GM23338 (cell line): ENCODE measurements around the gene CPEB2. TPM values are rescaled to one million over a fixed set of nuclear protein-coding genes. Genes with fewer than 3 reads are reported as not detected.

Source experiments
- ATAC-seq: fragments of 200-7000 bp; cut with Tn5 transposase; 3 replicates; pipeline ENCODE4 v1.9.1; 2020
- DNase-seq: peaks from one replicate; pipeline ENCODE4 v3.0.0-alpha.2; 2015; ENCODE audit warnings: low spot score
- H2AFZ ChIP-seq: fragments of 200-600 bp; sonication (generic); 2 replicates; pipeline ENCODE4 v1.8.0; 2016; ENCODE audit warnings: antibody characterized with exemption, mild to moderate bottlenecking, moderate library complexity
- H3F3A ChIP-seq: fragments of 200-600 bp; sonication (generic); replicated peaks from 2 replicates; pipeline ENCODE4 v1.8.0; 2017; ENCODE audit warnings: antibody characterized with exemption, mixed run types, low read depth
- H3K27ac ChIP-seq: fragments of 200-600 bp; sonication (generic); 2 replicates; pipeline ENCODE4 v1.6.1; 2016; ENCODE audit warnings: low read depth
- H3K27me3 ChIP-seq: fragments of 200-600 bp; sonication (generic); 2 replicates; pipeline ENCODE4 v1.8.0; 2016; ENCODE audit warnings: mild to moderate bottlenecking, mixed run types, moderate library complexity; ENCODE audit not compliant: insufficient read depth
- H3K36me3 ChIP-seq: fragments of 200-600 bp; sonication (generic); 2 replicates; pipeline ENCODE4 v1.8.0; 2016; ENCODE audit warnings: mild to moderate bottlenecking; ENCODE audit not compliant: insufficient read depth
- H3K4me1 ChIP-seq: fragments of 200-600 bp; sonication (generic); 2 replicates; pipeline ENCODE4 v1.8.0; 2016; ENCODE audit warnings: mild to moderate bottlenecking, moderate library complexity; ENCODE audit not compliant: insufficient read depth
- H3K4me2 ChIP-seq: fragments of 200-600 bp; sonication (generic); 2 replicates; pipeline ENCODE4 v1.7.1; 2017; ENCODE audit warnings: mixed run types
- H3K4me3 ChIP-seq: fragments of 200-600 bp; sonication (generic); 2 replicates; pipeline ENCODE4 v1.6.1; 2016; ENCODE audit warnings: mixed run types
- H3K79me2 ChIP-seq: fragments of 200-600 bp; sonication (generic); replicated peaks from 2 replicates; pipeline ENCODE4 v1.8.0; 2017; ENCODE audit warnings: mild to moderate bottlenecking; ENCODE audit not compliant: insufficient read depth
- H3K9me2 ChIP-seq: fragments of 200-600 bp; sonication (generic); 2 replicates; pipeline ENCODE4 v1.8.0; 2017; ENCODE audit not compliant: insufficient read depth
- H4K20me1 ChIP-seq: fragments of 200-600 bp; sonication (generic); replicated peaks from 2 replicates; pipeline ENCODE4 v1.8.0; 2017; ENCODE audit warnings: mild to moderate bottlenecking; ENCODE audit not compliant: insufficient read depth
- H3K27ac Mint-ChIP-seq: 2 replicates; pipeline ENCODE4 v1.8.0; 2020; ENCODE audit warnings: inconsistent platforms, mild to moderate bottlenecking, moderate library complexity, mixed read lengths
- H3K27me3 Mint-ChIP-seq: 3 replicates; pipeline ENCODE4 v1.8.0; 2022; ENCODE audit warnings: low read depth, mild to moderate bottlenecking, moderate library complexity, mixed read lengths, inconsistent platforms; ENCODE audit not compliant: insufficient read depth, poor library complexity
- H3K36me3 Mint-ChIP-seq: 3 replicates; pipeline ENCODE4 v1.8.0; 2021; ENCODE audit warnings: low read depth, mild to moderate bottlenecking, inconsistent platforms, moderate library complexity, mixed read lengths
- H3K4me1 Mint-ChIP-seq: 3 replicates; pipeline ENCODE4 v1.8.0; 2020; ENCODE audit warnings: mild to moderate bottlenecking, inconsistent platforms, mixed read lengths
- H3K4me3 Mint-ChIP-seq: 3 replicates; pipeline ENCODE4 v1.8.0; 2021; ENCODE audit warnings: moderate library complexity, mild to moderate bottlenecking, inconsistent platforms, mixed read lengths
- H3K9me3 Mint-ChIP-seq: 3 replicates; pipeline ENCODE4 v1.8.0; 2020; ENCODE audit warnings: moderate library complexity, mild to moderate bottlenecking, inconsistent platforms, mixed read lengths
- CREB1 ChIP-seq: fragments of 250-450 bp; sonication (Bioruptor Pico); IDR thresholded peaks from 2 replicates; pipeline ENCODE4 v1.5.0; 2020; ENCODE audit warnings: low read depth, mild to moderate bottlenecking, moderate library complexity
- EZH2phosphoT487 ChIP-seq: fragments of 200-600 bp; sonication (generic); IDR thresholded peaks from one replicate; pipeline ENCODE4 v1.8.1; 2018; ENCODE audit warnings: antibody characterized with exemption; ENCODE audit not compliant: unreplicated experiment
- JUNB ChIP-seq: IDR thresholded peaks from one replicate; pipeline ENCODE4 v1.6.1; 2016; ENCODE audit warnings: antibody characterized with exemption; ENCODE audit not compliant: unreplicated experiment
- NANOG ChIP-seq: IDR thresholded peaks from 2 replicates; pipeline ENCODE4 v1.6.1; 2016; ENCODE audit warnings: antibody characterized with exemption, borderline replicate concordance
- POLR2AphosphoS5 ChIP-seq: IDR thresholded peaks from 2 replicates; pipeline ENCODE4 v1.6.1; 2016; ENCODE audit warnings: antibody characterized with exemption, low read depth
- STAT1 ChIP-seq: IDR thresholded peaks from one replicate; pipeline ENCODE4 v1.6.1; 2016; ENCODE audit warnings: antibody characterized with exemption; ENCODE audit not compliant: unreplicated experiment
- polyA plus RNA-seq: library from polyadenylated mRNA; unstranded; fragments of >200 nt; fragmentation: Nextera tagmentation; extraction: Ambion mirVana; gene quantifications from 2 replicates; pipeline ENCODE4 v1.2.1, GENCODE V29; 2016
- total RNA-seq: library from RNA; depleted of rRNA; stranded (reverse); fragments of >200 nt; shearing (Covaris generic); gene quantifications from 2 replicates; pipeline ENCODE4 v1.2.3, GENCODE V29; 2014
- TF ChIP-seq, protein P1 (sequence below): fragments of 250-450 bp; sonication (Bioruptor Pico); IDR thresholded peaks from 2 replicates; pipeline ENCODE4 v1.5.0; 2020; ENCODE audit warnings: mild to moderate bottlenecking, moderate library complexity
- TF ChIP-seq, protein P2 (sequence below), 2 experiments: fragments of 200-600 bp in 1 of 2; sonication (generic) in 1 of 2; conservative IDR thresholded peaks; 2 replicates each; pipeline versions ENCODE4 v1.5.1 to v1.6.1; 2016 to 2017; ENCODE audit warnings: antibody characterized with exemption in 2 of 2, low read depth in 2 of 2, mild to moderate bottlenecking in 2 of 2, moderate library complexity in 1 of 2
- TF ChIP-seq, protein P3 (sequence below): IDR thresholded peaks from 2 replicates; pipeline ENCODE4 v1.6.1; 2016; ENCODE audit warnings: antibody characterized with exemption

CPEB2 gene
- total and polyA plus RNA-seq, 2 experiments from 2014 or later, result 0.66 to 2.4 TPM

DNA sequence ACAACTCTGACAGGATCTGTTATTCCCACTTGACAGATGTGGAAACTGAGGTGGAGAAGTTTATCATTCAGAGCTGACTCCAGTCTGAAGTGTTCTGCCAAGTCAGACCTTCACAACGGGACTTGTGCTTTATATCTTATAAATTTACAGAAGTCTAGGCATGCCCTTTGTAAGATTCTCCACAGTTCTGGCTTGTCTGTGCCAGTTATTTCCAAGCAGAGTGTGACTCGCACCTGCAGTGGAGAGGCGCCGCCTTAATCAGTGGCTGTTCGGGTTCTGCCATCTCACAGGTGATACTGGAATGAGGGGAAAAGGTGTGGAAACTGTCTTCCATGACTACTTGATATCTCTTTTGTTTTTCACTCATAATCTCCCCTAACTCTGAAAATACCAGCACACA lies 63.2 kb downstream of the CPEB2 start (continued):
- TF ChIP-seq, protein P1, sequence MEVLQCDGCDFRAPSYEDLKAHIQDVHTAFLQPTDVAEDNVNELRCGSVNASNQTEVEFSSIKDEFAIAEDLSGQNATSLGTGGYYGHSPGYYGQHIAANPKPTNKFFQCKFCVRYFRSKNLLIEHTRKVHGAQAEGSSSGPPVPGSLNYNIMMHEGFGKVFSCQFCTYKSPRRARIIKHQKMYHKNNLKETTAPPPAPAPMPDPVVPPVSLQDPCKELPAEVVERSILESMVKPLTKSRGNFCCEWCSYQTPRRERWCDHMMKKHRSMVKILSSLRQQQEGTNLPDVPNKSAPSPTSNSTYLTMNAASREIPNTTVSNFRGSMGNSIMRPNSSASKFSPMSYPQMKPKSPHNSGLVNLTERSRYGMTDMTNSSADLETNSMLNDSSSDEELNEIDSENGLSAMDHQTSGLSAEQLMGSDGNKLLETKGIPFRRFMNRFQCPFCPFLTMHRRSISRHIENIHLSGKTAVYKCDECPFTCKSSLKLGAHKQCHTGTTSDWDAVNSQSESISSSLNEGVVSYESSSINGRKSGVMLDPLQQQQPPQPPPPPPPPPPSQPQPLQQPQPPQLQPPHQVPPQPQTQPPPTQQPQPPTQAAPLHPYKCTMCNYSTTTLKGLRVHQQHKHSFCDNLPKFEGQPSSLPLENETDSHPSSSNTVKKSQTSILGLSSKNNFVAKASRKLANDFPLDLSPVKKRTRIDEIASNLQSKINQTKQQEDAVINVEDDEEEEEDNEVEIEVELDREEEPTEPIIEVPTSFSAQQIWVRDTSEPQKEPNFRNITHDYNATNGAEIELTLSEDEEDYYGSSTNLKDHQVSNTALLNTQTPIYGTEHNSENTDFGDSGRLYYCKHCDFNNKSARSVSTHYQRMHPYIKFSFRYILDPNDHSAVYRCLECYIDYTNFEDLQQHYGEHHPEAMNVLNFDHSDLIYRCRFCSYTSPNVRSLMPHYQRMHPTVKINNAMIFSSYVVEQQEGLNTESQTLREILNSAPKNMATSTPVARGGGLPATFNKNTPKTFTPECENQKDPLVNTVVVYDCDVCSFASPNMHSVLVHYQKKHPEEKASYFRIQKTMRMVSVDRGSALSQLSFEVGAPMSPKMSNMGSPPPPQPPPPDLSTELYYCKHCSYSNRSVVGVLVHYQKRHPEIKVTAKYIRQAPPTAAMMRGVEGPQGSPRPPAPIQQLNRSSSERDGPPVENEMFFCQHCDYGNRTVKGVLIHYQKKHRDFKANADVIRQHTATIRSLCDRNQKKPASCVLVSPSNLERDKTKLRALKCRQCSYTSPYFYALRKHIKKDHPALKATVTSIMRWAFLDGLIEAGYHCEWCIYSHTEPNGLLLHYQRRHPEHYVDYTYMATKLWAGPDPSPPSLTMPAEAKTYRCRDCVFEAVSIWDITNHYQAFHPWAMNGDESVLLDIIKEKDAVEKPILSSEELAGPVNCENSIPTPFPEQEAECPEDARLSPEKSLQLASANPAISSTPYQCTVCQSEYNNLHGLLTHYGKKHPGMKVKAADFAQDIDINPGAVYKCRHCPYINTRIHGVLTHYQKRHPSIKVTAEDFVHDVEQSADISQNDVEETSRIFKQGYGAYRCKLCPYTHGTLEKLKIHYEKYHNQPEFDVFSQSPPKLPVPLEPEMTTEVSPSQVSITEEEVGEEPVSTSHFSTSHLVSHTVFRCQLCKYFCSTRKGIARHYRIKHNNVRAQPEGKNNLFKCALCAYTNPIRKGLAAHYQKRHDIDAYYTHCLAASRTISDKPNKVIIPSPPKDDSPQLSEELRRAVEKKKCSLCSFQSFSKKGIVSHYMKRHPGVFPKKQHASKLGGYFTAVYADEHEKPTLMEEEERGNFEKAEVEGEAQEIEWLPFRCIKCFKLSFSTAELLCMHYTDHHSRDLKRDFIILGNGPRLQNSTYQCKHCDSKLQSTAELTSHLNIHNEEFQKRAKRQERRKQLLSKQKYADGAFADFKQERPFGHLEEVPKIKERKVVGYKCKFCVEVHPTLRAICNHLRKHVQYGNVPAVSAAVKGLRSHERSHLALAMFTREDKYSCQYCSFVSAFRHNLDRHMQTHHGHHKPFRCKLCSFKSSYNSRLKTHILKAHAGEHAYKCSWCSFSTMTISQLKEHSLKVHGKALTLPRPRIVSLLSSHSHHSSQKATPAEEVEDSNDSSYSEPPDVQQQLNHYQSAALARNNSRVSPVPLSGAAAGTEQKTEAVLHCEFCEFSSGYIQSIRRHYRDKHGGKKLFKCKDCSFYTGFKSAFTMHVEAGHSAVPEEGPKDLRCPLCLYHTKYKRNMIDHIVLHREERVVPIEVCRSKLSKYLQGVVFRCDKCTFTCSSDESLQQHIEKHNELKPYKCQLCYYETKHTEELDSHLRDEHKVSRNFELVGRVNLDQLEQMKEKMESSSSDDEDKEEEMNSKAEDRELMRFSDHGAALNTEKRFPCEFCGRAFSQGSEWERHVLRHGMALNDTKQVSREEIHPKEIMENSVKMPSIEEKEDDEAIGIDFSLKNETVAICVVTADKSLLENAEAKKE (CRISPR knock-in tag), result no peak

DNA sequence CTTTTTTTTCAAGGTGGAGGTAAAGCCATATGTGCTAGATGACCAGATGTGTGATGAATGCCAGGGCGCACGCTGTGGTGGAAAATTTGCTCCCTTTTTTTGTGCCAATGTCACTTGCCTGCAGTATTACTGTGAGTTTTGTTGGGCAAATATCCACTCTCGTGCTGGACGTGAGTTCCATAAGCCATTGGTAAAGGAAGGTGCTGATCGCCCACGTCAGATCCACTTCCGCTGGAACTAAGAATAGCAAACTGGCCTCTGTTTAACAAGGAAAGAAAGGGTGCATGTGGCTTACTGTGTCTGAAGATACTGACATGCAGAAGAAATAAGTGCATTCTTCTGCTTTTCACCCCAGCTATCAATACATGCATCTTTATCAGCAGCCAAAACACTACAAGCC lies 63.9 kb downstream of the CPEB2 start:
- H3K36me3 ChIP-seq, result no peaks in the 10 kb centered on the region
- no peak overlapping the region for H3K27ac ChIP-seq
- no peaks in the 10 kb centered on the region for H3K9me2 ChIP-seq
- TF ChIP-seq CREB1, result no peak
- TF ChIP-seq EZH2phosphoT487, result no peak
- TF ChIP-seq STAT1, result no peak
- TF ChIP-seq, protein P2, sequence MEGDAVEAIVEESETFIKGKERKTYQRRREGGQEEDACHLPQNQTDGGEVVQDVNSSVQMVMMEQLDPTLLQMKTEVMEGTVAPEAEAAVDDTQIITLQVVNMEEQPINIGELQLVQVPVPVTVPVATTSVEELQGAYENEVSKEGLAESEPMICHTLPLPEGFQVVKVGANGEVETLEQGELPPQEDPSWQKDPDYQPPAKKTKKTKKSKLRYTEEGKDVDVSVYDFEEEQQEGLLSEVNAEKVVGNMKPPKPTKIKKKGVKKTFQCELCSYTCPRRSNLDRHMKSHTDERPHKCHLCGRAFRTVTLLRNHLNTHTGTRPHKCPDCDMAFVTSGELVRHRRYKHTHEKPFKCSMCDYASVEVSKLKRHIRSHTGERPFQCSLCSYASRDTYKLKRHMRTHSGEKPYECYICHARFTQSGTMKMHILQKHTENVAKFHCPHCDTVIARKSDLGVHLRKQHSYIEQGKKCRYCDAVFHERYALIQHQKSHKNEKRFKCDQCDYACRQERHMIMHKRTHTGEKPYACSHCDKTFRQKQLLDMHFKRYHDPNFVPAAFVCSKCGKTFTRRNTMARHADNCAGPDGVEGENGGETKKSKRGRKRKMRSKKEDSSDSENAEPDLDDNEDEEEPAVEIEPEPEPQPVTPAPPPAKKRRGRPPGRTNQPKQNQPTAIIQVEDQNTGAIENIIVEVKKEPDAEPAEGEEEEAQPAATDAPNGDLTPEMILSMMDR (conservative IDR thresholded peaks at IDR 0.05; ENCODE audit: low read depth in 2 of 2), result no peak
- TF ChIP-seq NANOG, result no peak
- TF ChIP-seq, protein P3, sequence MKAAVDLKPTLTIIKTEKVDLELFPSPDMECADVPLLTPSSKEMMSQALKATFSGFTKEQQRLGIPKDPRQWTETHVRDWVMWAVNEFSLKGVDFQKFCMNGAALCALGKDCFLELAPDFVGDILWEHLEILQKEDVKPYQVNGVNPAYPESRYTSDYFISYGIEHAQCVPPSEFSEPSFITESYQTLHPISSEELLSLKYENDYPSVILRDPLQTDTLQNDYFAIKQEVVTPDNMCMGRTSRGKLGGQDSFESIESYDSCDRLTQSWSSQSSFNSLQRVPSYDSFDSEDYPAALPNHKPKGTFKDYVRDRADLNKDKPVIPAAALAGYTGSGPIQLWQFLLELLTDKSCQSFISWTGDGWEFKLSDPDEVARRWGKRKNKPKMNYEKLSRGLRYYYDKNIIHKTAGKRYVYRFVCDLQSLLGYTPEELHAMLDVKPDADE, result no peak
- no peak for TF ChIP-seq JUNB
- no peak for TF ChIP-seq POLR2AphosphoS5

More for the DNA sequence above, 63.9 kb downstream of the CPEB2 start:
- no peaks in the 10 kb centered on the region for H3K79me2 ChIP-seq
- Mint-ChIP-seq H3K9me3 (no peaks in the 10 kb centered on the region), H3K27me3 (no peaks in the 10 kb centered on the region), H3K27ac (no peak overlapping the region), H3K4me1 (no peaks in the 10 kb centered on the region), H3K36me3 (no peaks in the 10 kb centered on the region), H3K4me3 (no peak overlapping the region)
- H2AFZ ChIP-seq, result no peak overlapping the region
- H3F3A ChIP-seq, result no peaks in the 10 kb centered on the region
- no peak for DNase-seq
- ATAC-seq, result no peak
- no peaks in the 10 kb centered on the region for H3K4me1 ChIP-seq
- H3K4me3 ChIP-seq, result no peak overlapping the region
- no peak overlapping the region for H3K4me2 ChIP-seq
- H3K27me3 ChIP-seq, result no peaks in the 10 kb centered on the region
- no peaks in the 10 kb centered on the region for H4K20me1 ChIP-seq
